GM19438 (cell line): ENCODE data around the gene ZNF516.
"Not testable (repeated sequence)": the region's sequence is repeated elsewhere in the genome, so short reads cannot be mapped to it uniquely, and the experiment has no call there.

ENCODE experiments used
- ATAC-seq: cut with Tn5 transposase; IDR thresholded peaks from one replicate; pipeline ENCODE4 v1.9.1; 2021; ENCODE audit warnings: low read depth; ENCODE audit not compliant: unreplicated experiment

ZNF516 gene

DNA sequence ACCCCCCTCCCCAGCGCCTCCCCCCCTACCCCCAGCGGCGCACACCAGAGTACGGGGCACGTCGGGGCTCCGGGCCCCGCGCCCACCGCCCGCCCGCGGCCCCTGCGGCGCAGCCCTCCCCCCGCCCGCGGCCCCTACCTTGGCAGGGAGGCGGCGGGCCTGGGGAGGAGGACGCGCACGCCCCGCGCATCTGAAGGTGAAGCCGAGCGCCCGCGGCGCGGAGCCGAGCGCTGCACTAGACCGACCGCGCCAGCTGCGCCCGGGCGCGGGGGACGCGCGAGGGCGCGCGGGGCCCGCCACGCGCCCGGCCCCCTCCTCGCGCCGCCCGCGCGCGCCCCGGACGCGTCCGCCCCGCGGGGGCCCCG, at the start of gene ZNF516:
Gene ZNF516, minus strand, starts transcription at position 237 of the 365 bp plus-strand sequence. CDS start 52,188 bp downstream, outside the sequence.
- no peak for ATAC-seq

- no peak for ATAC-seq
Measured at GRCh38 chr18:76538846-76539245, 43.8 kb upstream of the ZNF516 start.

DNA sequence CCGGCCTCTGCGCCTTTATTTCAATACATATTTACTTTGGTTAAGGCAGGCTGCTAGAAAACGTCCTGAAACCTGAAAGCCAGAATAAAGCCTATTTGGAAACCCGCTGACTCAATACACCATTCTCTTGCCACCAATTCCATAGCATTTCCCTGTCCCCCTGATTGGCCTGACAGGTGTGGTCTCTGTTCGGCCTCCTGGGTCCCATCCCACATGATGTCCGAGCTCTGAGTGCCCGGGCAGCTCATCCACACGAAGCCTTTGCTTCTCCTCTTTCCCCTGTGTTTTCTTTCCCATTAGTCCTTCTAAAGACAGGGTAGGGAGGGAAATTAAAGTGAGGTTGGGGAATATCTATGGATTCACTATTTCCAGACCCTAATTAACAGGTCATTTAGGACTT, 42.6 kb upstream of the ZNF516 start:
- ATAC-seq = no peak

DNA sequence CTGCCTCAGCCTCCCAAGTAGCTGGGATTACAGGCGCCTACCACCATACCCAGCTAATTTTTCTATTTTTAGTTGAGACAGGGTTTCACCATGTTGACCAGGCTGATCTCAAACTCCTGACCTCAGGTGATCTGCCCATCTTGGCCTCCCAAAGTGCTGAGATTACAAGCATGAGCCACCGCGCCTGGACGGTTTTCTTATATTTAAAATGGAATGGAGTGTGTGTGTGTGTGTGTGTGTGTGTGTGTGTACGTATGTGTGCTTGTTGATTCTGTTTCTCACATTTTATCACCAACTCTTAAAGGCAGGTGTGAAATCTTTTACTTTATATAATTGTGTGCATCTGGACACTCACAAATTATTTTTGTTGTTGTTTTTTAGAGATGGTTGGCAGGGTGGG, 41.6 kb upstream of the ZNF516 start:
- ATAC-seq = not testable (repeated sequence)

- no peak for ATAC-seq
Measured at GRCh38 chr18:76532875-76533274, 37.8 kb upstream of the ZNF516 start.

DNA sequence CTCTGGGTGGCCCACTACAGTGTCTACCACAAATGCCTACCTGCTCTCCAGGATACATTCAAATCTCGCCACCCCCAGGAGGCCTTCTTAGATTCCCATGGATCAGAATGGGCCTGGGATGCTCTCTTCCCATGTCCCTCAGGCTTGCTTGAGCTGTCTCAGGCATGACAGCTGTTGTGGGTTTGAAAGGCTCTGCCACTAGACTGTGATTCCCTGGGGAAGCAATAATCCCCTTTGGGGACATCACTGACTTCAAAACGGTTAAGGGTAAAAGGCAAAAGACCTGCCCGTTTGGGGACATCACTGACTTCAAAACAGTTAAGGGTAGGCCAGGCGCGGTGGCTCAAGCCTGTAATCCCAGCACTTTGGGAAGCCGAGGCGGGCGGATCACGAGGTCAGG, 35.8 kb upstream of the ZNF516 start:
- no peak for ATAC-seq

GRCh38 chr18:76530391-76530790, 35.3 kb upstream of the ZNF516 start:
- no peak for ATAC-seq

DNA sequence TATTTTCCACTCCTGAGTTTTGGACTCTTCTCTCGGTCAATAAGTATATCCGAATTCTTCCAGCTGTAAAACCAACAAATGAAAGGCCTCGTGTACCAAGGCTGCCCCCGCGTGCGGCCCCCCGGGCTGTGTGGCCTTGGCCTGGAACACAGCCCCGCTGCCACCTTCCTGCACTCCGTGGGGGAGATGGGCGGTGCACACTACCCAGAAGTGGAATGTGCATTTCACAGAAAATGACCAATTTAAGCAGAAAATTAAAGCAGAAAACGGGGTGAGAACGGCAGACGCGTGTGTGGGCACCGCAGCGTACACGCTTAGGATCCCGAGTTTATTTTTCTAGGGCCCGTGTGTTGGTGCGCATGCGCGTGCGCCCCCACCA, 34.4 kb upstream of the ZNF516 start:
- ATAC-seq = no peak

GRCh38 chr18:76528477-76529432, 33.7 kb upstream of the ZNF516 start:
- no peak for ATAC-seq

DNA sequence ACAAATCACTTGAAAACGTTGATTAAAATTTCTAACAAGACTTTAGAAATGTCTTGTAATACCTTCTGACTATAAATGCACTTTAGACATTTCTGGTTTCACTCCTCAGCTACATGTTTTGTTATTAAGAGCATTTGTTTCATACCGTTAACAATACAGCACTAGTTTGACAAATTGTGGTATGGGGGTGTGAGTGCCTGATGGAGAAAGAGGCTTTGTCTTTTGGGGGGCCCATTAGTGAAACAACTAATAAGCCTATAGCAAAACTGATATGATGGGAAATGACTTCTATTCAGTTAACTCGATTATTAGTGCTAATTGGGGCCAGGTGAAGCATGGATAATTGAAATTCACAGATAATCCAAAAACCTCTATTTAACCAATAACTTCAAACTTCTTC, 30.9 kb upstream of the ZNF516 start:
- ATAC-seq = no peak

GRCh38 chr18:76524900-76525698, 30.1 kb upstream of the ZNF516 start:
- ATAC-seq = no peak

GRCh38 chr18:76524477-76524876, 29.4 kb upstream of the ZNF516 start:
- no peak for ATAC-seq

- ATAC-seq = no peak
Measured at GRCh38 chr18:76522551-76522950, 27.5 kb upstream of the ZNF516 start.

- no peak for ATAC-seq
Measured at GRCh38 chr18:76522122-76522503, 27.1 kb upstream of the ZNF516 start.

DNA sequence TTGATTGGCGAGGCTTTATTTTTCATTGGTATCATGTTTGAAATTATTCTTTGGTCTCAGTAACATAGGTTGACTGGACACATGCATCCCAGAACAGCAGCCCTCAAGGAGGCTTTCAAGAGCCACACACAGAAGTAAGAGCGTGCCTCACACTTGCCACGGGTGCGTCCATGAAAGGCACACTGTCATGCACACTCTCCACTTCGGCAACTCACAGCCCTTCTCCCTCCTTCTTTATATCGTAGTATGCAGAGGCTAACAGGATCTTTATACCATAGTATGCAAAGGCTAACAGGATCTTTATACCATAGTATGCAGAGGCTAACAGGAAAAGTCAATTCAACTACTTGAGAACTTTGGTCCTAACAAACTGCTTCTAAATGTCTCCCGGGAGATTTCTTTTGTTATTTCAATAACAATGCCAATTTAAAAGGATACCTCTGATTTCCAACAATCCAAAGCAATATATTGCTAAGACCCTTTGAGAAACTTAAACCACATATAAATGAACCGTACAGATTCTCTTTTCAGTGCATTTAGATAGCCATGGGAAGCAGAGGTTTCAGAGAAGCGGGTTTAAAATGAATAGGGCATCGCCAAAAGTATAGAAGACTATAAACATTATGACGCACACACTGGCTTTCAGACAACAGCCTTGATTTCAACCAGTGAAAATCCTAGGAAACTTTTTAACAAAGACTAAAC, 26.5 kb upstream of the ZNF516 start:
- no peak for ATAC-seq

DNA sequence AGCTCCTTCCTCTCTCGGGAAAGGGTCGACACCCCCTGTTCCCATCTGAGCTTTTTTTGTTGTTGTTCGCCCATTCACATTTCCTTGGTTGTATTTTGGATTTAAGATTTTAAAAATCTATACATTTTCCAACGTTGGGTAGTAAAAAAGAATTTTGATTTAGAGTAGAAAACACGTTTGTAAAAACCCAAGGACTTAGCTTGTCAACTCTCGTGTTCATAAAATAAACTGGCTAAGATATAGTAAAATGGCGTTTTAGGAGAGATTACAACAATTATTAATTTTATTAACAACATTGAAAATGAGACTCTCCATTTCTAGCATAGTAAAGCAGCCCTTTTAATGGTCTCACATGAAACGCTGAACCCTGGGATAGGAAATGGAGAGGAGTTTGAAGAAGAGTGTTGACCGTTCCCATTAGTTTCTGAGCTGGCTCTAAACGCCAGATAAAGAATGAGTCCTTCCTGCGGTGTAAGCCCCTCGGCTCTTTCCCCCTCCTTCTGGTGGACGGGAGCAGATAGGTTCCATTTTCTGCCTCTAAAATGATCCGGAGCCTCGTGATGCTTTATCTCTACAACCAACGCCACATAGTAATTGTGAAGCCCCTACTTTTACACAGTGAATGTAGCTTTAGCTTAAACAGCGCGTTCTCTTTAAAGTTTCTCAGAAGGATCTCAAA, 24.0 kb upstream of the ZNF516 start:
- no peak for ATAC-seq

DNA sequence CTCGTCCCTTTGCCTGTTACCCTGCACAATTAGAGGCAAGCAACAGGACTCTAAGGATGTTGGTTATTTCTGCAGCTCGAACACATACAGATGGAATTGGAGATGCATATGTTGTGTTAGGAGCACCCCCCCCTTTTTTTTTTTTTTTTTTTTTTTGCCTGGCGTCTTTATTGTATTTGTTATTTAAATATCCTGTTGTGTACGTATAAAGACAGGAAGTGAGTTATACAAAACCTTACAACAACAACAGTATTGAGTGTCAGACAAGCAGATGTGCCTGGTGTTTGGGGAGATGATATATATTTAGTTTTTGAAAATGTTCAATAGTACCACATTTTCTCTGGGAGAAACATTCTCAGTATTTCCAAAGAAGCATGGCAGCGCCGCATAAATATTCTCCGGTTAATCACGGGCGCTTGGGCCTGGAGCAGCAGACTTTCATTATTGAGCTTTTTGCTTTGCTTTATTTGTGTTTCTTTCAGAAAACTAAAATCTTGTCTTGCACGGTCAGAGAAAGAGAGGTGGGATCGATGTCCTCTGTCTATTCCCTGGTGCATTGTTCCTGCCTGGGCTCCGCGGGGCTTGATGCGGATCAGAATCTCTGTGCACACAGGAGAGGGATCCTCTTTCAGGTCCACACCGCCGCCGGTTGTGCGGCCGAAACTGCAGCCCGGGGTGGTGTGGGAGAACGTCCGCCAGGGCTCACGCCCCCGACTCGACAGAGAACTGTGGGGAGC, 23.2 kb upstream of the ZNF516 start:
- peak; percentile 52 for ATAC-seq

- ATAC-seq = no peak
Measured at GRCh38 chr18:76515576-76515975, 20.5 kb upstream of the ZNF516 start.

GRCh38 chr18:76514573-76514972, 19.5 kb upstream of the ZNF516 start:
- no peak for ATAC-seq
